ENCODE data around the gene CCDC157.

DNA sequence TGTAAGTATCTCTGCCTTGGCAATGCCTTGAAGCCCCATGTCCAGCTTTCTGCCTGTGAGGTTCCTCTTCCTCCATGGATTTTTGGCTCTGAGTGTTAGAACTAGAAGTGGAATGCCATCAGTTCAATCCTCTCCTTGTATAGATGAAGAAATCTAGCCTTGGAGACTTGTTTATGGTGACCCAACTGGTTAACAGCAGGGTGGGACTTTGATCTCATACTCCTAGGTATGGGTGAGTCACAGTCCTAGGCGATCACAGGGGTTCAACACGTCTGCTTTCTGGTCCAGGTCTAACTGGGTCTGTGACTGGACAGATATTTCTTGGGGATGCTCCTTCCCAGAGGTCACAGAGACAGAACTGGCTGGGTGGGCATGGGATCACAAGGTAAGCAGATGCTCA is 59.6 kb downstream of the CCDC157 start:
- TF ChIP-seq, protein P1, sequence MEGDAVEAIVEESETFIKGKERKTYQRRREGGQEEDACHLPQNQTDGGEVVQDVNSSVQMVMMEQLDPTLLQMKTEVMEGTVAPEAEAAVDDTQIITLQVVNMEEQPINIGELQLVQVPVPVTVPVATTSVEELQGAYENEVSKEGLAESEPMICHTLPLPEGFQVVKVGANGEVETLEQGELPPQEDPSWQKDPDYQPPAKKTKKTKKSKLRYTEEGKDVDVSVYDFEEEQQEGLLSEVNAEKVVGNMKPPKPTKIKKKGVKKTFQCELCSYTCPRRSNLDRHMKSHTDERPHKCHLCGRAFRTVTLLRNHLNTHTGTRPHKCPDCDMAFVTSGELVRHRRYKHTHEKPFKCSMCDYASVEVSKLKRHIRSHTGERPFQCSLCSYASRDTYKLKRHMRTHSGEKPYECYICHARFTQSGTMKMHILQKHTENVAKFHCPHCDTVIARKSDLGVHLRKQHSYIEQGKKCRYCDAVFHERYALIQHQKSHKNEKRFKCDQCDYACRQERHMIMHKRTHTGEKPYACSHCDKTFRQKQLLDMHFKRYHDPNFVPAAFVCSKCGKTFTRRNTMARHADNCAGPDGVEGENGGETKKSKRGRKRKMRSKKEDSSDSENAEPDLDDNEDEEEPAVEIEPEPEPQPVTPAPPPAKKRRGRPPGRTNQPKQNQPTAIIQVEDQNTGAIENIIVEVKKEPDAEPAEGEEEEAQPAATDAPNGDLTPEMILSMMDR (conservative IDR thresholded peaks at IDR 0.05; ENCODE audit: low read depth, low read length): no peak
- no peak for TF ChIP-seq EZH2 (IDR thresholded peaks at IDR 0.05; ENCODE audit: low read length, unreplicated experiment)

All from PC-3 (cell line).